GM23338 (cell line): ENCODE results near the gene PKD1L1.
A peak's percentile ranks its signal among the peaks of the same experiment; 100 is the strongest.

Experiments
- CREB1 ChIP-seq: fragments of 250-450 bp; sonication (Bioruptor Pico); IDR thresholded peaks from 2 replicates; pipeline ENCODE4 v1.5.0; 2020; ENCODE audit warnings: low read depth, mild to moderate bottlenecking, moderate library complexity
- CTCF ChIP-seq, 2 experiments: fragments of 200-600 bp in 1 of 2; sonication (generic) in 1 of 2; conservative IDR thresholded peaks; 2 replicates each; pipeline versions ENCODE4 v1.5.1 to v1.6.1; 2016 to 2017; ENCODE audit warnings: antibody characterized with exemption in 2 of 2, low read depth in 2 of 2, mild to moderate bottlenecking in 2 of 2, moderate library complexity in 1 of 2
- ETS1 ChIP-seq: IDR thresholded peaks from 2 replicates; pipeline ENCODE4 v1.6.1; 2016; ENCODE audit warnings: antibody characterized with exemption
- EZH2 ChIP-seq: fragments of 200-600 bp; sonication (generic); IDR thresholded peaks from one replicate; pipeline ENCODE4 v1.8.0; 2017; ENCODE audit warnings: antibody characterized with exemption, mild to moderate bottlenecking, low read depth; ENCODE audit not compliant: unreplicated experiment
- EZH2phosphoT487 ChIP-seq: fragments of 200-600 bp; sonication (generic); IDR thresholded peaks from one replicate; pipeline ENCODE4 v1.8.1; 2018; ENCODE audit warnings: antibody characterized with exemption; ENCODE audit not compliant: unreplicated experiment
- JUNB ChIP-seq: IDR thresholded peaks from one replicate; pipeline ENCODE4 v1.6.1; 2016; ENCODE audit warnings: antibody characterized with exemption; ENCODE audit not compliant: unreplicated experiment
- NANOG ChIP-seq: IDR thresholded peaks from 2 replicates; pipeline ENCODE4 v1.6.1; 2016; ENCODE audit warnings: antibody characterized with exemption, borderline replicate concordance
- POLR2AphosphoS5 ChIP-seq: IDR thresholded peaks from 2 replicates; pipeline ENCODE4 v1.6.1; 2016; ENCODE audit warnings: antibody characterized with exemption, low read depth
- REST ChIP-seq: IDR thresholded peaks from one replicate; pipeline ENCODE4 v1.6.1; 2018; ENCODE audit warnings: antibody characterized with exemption; ENCODE audit not compliant: unreplicated experiment
- STAT1 ChIP-seq: IDR thresholded peaks from one replicate; pipeline ENCODE4 v1.6.1; 2016; ENCODE audit warnings: antibody characterized with exemption; ENCODE audit not compliant: unreplicated experiment
- ZNF114 ChIP-seq: fragments of 250-450 bp; sonication (Bioruptor Pico); IDR thresholded peaks from 2 replicates; pipeline ENCODE4 v1.5.0; 2020; ENCODE audit warnings: mild to moderate bottlenecking, moderate library complexity
- ZNF331 ChIP-seq: fragments of 250-450 bp; sonication (Bioruptor Pico); IDR thresholded peaks from 2 replicates; pipeline ENCODE4 v1.5.0; 2020; ENCODE audit warnings: low read depth, mild to moderate bottlenecking, moderate library complexity
- ZNF462 ChIP-seq: fragments of 250-450 bp; sonication (Bioruptor Pico); IDR thresholded peaks from 2 replicates; pipeline ENCODE4 v1.5.0; 2020; ENCODE audit warnings: mild to moderate bottlenecking, moderate library complexity

GRCh38 chr7:47992446-47992845, 44.2 kb upstream of the PKD1L1 start:
- TF ChIP-seq CTCF (conservative IDR thresholded peaks at IDR 0.05; ENCODE audit: low read depth in 2 of 2) (peak in 1 of 2 experiments; percentile 22; a peak in 2 of 4 replicates), EZH2 (no peak), ETS1 (no peak), POLR2AphosphoS5 (no peak), REST (no peak), EZH2phosphoT487 (no peak), ZNF114 (CRISPR knock-in tag) (no peak), NANOG (no peak), CREB1 (CRISPR knock-in tag) (no peak), JUNB (no peak), ZNF462 (CRISPR knock-in tag) (no peak), STAT1 (no peak), ZNF331 (no peak)
